Activated T-cell treated with anti-CD3 and anti-CD28 coated beads, Interleukin-2, amount 50 U/mL, for 1 hour (primary cell): ENCODE results near the gene NUTM2E.
A peak's percentile ranks its signal among the peaks of the same experiment; 100 is the strongest.
"Not testable (repeated sequence)": the region's sequence is repeated elsewhere in the genome, so short reads cannot be mapped to it uniquely, and the experiment has no call there.

ENCODE experiments used
- DNase-seq: peaks from one replicate; pipeline ENCODE4 v3.0.0-alpha.2; 2020

NUTM2E gene, protein sequence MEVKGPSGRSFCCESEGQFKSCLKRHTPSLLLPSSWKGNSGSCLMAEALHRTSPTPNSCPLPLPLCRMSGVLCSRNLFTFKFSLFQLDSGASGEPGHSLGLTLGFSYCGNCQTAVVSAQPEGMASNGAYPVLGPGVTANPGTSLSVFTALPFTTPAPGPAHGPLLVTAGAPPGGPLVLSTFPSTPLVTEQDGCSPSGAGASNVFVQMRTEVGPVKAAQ (N-terminal part only)

DNA sequence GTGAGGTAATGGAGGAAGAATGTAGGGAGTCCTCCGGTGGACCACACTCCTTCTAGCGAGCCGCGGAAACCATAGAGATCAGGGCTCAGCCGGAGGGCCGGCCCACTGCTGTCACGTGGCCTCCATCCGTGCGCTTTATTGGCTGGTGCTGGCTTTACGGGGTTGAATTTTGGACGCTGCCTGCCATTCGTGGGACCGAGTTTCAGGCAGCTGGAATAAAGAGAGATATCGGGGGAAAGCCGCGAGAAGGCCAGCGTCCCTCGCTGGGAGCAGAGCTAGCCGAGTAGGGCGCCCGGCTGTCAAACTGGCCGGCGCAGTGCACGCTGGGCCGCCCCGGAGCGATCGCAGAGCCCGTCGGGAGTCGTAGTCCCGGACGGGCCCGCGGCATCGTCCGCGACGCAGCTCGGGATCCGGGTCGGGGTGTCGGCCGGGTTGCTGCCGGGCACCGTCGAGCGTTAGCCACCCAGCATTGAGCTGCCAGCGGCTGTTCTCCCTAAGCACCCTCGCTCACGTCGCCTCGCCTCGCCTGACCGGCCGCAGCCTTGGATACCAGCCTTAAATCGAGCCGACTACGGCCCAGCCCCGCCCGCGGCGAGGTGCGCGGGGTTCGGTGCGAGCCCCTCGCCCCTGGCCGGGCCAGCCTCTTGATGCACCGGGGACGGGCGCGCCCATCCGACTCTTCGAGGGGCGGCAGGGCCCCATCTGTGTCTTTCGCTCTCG, at the start of gene NUTM2E:
TSS of gene NUTM2E (plus strand) at position 244 of the 720 bp plus-strand sequence. CDS start 15,002 bp downstream, outside the sequence.
- DNase-seq, result peak; percentile 82

DNA sequence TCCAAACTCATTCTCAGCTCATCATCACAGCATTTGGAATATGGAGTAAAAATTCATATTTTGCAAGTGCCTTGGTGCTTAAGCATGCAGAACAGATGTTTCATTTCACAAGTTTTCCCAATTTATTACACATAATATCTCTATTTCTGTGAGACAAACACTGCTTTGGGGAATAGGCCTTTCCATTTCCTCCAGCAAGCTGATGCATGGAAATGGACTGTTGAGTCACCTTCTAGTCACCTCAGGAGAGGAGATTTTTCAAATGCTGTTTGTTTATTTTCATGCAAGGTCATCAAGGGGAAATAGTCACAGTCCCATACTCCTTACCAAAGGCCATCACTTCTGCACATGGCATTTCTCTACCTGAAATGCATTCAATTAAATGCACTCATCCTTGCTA, 48.5 kb upstream of the NUTM2E start:
- DNase-seq, result not testable (repeated sequence)

DNA sequence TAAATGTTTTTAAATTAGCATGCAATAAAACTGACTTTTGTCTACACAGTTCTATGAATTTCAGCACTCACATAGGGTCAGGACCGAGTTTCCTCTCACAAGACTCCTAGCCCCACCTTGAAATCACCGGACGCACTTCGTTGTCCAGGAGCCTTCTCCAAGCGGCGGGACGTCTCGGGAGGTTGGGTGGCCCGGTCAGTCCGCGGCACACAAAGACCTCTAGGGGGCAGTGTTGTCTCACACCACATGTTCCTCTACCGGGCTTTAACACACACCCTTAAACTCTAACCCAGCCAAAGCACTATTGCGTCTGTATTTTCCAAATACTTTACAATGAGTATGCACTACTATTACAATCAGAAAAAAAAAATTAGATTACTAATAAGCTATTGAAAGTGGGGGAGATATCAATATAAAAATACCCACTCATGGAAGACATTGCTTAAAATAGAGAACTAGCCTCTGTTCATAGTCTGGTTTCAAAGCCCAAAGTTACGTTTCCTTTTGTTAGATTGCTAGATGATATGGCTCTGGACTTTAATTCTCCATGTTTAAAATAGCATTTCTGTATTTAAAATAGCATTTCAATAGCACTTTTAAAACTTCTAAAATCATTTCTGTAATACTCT, 47.1 kb upstream of the NUTM2E start:
- peak; percentile 59 for DNase-seq

DNA sequence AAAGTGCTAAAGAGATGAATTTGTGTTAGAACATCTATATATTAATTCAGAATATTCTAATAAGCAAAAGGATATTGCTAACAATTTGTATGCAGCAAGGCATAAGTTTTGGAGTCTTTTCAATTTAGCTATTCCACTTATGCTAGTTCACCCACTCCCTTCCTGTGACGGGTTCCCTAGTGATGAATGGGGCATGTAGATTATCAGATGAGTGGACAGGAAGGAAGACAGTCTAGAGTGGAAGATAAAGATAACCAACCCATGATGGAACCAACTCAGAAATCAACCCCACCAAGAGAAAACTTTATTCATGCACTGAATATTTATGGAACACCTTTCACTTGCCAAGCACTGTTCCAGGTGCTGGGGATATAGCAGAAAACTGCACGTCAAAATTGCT, 46.5 kb upstream of the NUTM2E start:
- DNase-seq, result not testable (repeated sequence)

DNA sequence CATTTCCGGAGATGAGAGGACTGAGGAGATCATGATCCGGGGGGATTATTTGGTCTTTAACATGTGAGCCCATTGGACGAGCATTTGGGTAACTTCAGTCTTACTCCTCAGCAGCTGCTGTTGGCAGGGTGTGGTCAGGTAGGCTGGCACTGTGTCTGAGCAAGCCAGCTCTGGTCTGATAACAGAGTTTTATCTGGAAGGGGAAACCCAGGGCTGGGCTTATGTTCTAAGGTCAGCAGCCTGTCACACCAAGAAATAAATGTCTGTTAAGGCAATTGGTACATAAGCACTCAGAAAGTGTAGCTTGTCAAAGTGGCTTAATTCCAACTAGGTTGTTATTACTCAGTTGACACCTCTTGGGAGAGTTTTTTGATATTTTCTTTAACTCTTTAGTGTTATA, 45.0 kb upstream of the NUTM2E start:
- not testable (repeated sequence) for DNase-seq

DNA sequence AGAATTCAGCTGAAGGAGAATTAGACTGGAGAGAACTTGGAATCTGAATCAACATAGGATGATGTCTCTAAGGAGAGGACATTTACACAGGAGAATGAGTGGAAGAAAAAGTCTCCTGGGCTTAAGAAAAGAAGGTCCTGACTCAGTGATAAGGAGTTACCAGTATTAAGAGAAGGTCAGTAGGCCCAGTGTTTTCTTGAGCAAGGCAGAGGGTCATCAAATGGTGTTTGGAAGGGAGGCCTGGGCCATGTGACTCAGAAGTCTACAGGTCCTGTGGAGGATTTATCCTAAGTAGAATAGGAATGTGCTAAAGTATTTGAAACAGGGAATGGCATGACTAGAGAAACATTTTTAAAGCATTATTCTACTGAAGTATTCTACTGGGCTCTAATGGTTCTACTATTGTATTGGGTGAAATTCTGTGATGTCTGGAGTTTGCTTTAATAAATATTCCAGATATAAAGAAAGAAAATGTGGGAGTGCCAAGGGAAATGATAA, 39.0 kb upstream of the NUTM2E start:
- DNase-seq, result not testable (repeated sequence)

DNA sequence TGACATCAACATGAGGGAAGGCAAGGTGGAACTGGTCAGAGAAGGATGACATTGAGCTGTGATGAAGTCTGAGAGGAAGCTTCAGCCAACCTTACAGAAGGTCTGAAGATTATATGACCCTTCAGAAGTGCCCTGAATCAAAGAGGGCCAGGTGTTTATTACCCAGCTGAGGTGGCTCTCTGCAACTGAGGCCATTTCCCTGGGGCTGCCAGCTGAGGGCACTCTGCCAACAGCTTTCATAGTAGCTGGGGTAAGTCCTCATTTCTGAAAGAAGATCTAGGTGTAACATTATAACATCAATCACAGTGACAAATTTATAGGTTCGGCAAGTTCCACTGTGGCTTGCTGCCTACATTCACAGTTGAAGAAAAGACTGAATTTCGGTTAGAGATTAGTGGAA, 37.2 kb upstream of the NUTM2E start:
- DNase-seq, result not testable (repeated sequence)

DNA sequence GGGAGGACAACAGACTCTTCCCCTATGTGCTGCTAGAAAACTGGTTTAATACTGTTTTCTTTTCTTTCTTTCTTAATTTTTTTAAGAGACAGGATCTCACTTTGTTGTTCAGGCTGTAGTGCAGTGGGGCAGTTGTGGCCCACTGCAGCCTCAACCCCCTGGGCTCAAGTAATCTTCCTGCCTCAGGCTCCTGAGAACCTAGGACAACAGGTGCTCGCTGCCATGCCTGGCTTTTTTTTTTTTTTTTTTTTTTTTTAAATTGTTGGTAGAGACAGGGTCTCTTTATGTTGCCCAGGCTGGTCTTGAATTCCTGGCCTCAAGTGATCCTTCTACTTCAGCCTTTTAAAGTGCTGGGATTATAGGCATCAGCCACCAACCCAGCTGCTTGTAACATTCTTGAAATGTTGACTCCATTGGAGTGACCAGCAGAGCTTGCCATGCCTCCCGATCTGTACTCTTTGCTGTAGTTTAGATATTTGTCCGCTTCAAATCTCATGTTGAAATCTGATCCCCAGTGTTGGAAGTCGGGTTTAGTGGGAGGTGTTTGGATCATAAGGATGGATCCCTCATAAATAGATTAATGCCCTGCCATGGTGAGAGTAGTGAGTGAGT, 34.5 kb upstream of the NUTM2E start:
- not testable (repeated sequence) for DNase-seq

DNA sequence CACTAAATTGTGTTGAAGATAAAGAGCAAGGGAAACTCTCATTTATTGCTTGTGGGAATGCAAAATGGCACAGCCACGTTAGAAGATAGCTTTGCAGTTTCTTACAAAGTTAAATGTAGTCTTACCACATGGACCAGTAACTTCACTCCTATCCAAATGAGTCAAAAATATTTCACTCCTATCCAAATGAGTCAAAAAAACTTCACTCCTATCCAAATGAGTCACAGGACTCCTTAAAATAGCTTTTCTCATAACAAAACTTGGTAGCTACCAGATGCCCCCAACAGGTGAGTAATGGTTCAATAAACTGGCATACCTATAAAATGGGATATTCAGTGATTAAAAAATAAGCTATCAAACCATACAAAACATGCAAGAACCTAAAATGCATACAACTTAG, 27.2 kb upstream of the NUTM2E start:
- not testable (repeated sequence) for DNase-seq

DNA sequence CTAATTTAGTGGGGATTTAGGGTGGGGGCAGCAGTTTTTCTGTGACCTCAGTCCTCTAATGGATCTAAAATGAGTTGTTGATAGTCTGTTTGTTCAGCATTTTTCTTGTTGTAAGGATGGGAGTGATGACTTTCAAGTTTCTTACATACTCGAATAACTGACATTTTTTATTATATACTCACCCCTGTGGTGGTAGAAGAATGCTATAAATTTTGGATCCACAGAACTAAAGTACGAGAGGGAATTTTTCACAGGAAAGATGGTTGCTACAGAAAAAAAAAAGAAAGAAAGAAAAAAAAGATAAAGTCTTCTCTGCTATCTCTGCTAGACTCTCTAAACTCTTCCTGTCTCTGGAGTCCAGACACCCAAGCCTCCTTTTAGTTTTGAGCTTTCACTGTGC, 20.7 kb upstream of the NUTM2E start:
- DNase-seq, result not testable (repeated sequence)

DNA sequence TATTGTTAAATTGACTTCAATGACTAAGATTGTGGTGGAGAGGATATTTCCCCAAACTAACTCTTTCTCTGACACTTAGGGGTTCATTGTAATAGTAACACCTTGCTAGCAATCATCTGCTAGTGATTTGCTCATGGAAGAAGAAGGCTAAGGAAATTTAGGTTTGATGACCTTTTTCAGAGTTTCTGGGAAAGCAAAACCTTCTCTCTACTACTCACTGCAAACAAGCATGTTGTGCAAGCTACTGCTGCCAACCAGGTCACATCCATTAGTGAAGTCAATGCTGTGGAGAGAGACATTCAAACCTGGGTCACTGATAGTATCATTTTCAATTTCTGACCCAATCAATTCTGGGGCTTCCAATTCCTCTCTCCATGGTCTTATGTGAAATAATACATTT, 14.6 kb upstream of the NUTM2E start:
- DNase-seq, result not testable (repeated sequence)

DNA sequence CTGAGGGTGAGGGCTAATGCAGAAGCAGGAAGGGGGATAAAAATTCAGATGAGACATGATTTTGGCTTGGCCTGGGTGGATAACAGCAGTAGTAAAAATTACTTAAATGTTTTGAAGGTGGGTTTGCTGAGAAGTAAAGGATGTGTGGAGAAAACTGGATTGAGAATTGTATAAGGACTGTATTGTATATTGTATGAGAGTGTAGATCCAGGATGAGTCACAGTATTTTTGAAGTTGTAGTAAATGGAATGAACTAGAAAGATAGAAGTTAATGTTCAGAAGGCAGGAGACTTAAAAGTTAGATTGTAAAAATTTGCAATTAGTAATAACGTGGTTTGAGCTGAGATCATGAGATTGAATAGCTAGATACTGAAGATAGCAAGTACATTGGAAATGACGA, 10.2 kb upstream of the NUTM2E start:
- not testable (repeated sequence) for DNase-seq

DNA sequence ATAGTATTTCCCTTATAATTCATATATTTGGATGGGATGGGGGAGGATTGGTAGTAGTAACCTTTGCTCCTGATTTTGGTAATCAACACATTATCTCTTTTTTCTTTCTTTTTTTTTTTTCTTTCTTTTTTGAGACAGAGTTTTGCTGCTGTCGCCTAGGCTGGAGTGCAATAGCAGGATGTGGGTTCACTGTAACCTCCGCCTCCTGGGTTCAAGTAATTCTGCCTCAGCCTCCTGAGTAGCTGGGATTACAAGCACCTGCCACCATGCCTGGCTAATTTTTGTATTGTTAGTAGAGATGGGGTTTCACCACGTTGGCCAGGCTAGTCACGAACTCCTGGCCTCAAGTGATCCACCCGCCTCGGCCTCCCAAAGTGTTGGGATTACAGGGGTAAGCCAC, 3.2 kb upstream of the NUTM2E start:
- DNase-seq, result not testable (repeated sequence)

DNA sequence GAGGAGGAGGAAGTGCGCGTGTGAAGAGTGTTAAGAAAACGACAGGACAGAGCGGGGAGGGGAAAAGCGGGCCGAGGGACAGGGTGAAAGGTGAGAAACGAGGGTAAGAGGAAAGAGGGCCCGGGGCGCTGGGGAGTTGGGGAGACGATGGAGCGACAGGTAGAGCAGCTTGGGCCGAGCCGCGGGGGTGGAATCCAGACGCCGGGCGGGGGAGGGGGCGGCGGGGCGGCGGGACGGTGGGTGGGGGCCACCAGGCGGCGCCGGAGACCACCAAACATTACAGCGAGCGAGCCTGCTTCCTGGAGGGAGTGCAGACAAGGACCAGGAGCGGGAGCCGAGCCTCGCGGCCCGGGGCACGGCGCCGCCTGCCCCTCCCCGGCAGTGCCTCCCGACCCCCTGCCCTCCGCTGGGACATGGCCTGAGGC, 940 bp upstream of the NUTM2E start:
- DNase-seq, result peak; percentile 36

DNA sequence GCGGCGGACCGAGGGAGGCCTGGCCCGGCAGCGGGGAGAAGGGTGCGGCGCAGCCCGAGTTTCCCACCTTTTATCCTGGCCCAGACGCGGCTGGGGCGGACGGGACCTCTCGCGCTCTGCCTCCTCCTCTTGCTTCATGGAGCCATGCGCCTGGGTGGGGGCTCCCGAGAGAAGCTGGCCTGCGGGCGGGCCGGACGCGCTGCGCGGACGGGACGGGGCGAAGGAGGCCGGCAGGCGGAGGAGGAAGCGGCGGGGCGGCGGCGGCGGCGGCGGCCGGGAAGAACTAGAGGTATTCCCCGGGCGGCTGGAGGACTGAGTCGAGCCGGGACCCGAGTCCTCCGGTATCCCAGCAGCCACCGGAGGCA, 426 bp upstream of the NUTM2E start:
- DNase-seq, result not testable (repeated sequence)

DNA sequence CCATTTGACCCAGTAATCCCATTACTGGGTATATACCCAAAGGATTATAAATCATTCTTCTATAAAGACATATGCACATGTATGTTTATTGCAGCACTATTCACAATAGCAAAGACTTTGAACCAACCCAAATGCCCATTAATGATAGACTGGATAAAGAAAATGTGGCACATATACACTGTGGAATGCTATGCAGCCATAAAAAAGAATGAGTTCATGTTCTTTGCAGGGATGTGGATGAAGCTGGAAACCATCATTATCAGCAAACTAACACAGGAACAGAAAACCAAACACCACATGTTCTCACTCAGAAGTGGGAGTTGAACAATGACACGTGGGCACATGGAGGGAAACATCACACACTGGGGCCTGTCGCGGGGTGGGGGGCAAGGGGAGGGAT, 7.3 kb downstream of the NUTM2E start:
- not testable (repeated sequence) for DNase-seq

DNA sequence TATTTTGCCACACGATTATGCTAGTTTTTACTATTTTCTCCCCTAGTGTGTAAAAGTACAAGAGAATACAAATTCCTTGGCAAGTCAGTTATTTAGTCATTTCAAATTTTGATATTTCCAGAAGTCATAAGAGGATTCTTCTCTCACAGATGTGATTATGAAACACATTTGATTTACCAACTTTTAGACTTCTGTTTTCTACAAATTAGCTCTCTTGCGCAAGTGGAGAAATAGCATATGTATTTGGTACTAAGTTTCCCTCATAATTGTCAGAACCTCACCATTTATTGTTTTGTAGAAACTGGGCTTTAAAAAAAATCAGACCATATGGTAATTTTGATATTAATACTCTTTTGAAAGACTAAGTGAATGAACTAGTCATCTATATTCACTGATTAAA, 9.4 kb downstream of the NUTM2E start:
- DNase-seq, result not testable (repeated sequence)

DNA sequence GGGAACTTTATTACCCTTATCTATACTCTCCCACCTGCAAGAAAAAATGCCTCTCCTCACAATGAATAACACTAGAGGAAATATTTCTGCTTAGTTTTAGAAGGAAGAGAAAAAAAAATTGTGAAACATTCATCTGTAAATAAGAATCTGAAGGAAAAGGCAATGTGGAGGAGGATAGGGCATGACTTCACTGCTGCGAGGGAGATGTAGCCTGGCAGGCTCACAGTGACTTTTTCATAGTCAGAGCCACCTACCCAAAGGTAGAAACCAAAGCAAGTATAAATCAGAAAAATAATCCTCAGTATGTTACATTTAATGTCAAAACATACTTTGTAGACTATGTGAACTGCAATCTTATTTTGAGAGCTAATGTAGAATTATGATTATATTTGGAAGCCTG, 10.4 kb downstream of the NUTM2E start:
- DNase-seq, result not testable (repeated sequence)

DNA sequence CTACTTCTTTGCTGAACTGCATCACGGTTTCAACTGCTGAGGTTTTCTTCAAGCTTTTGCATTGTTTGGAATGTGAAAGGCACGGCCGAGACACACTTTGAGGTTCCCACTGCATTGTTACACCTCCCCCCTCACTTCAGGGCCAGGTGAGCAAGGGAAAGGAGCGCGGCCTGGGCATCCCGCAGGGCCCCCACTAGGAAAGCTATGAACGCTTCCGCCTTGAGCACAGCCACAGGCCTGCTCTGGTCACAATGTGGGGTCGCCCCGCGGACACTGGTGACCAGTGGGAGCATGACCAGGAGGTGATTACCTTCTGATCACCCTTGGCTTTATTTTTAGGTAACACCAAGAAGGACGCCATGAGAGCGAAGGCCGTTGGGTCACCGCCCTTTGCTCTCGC, 11.9 kb downstream of the NUTM2E start:
- not testable (repeated sequence) for DNase-seq

DNA sequence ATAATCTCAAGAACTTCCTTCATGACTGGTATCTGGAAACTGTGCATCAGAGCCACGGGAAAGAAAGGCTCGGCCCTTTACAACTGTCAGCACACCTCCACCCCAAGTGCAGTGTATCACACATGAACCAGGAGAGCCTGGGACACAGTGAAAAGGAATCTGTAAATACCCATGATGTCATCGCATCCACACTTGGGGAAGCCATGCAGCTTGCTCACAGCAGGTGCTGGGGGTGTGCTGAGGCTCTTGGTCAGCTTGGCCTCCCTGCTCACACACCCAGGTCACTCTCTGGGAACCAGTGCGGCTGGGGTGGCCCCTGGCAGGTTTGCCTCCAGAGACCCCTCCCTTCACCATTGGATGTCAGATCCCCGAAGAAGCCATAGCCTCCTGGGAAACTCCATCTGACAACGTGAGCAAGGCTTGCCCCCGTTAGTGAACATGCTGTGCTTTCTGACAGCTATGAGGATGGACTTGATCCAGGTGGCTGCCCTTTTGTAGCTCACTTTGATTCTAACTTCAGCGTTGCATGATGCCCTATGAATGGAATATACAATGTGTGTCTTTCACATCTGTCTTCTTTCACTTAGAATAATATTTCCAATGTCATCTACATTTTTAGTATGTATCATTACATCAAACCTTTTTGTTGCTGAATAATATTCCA, 26.8 kb downstream of the NUTM2E start:
- DNase-seq, result not testable (repeated sequence)

DNA sequence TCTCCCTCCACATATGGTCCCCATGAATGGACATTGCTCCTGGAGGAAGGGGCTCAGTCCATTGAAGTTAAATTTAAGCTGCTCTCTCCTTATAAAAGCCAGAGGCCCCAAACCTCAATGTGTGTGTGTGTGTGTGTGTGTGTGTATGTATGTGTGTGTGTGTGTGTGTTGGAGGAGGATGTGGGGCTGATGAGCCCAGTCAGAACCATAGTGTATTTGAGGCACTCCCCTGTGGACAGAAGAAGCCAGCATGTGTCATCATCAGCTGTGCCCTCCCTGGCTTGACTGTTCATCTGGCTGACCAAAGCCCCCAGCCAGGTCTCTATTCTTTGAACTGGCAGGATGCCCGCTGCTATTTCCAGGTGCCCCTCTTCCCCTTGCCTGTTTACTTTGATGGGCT, 35.7 kb downstream of the NUTM2E start:
- not testable (repeated sequence) for DNase-seq

DNA sequence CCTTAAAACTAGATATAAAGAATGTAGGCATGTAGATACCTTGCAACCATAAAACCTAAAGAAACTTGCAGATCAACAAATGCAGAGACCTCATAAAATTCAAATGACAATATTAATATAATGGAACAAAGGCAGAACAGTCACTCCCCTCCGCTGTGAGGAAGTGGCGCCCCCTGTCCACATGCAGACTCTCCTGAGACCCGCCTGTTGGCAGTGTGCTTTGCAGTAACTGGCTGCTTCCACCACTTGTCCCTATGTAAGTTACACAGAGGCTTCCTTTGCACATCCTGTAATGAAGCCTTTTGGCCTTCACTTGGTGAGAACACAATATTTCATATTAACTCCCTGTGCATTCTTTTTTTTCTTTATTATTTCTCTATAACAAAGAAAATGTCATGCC, 36.3 kb downstream of the NUTM2E start:
- DNase-seq, result not testable (repeated sequence)
